ENCODE measurements around the gene SPG7. TPM values are rescaled to one million over a fixed set of nuclear protein-coding genes. Genes with fewer than 3 reads are reported as not detected.

Gene SPG7
- total RNA-seq, 8 experiments from 2014 or later, result 47.7 to 134 (median 71.6) TPM

- 49 to 100% (median 70%) methylated on average over 1 to 8 of the region's 17 CpGs; no CpG with 5 or more reads in 3 of the 10 experiments for WGBS, 10 experiments
- no peak for ATAC-seq (replicated peaks in 6 of 8)
- Histone ChIP-seq H3K27ac (no peak overlapping the region), H3K4me1 (replicated peaks in 1 of 2) (no peaks in the 10 kb centered on the region), H3K4me3 (no peak overlapping the region)
- in situ Hi-C loops (cut with MboI; ENCODE audit: low pct_unique_long_range_greater_than_20kb in 2 of 9, low sequenced_read_pairs in 9 of 9, unreplicated experiment in 9 of 9), result no loop called here
Measured at GRCh38 chr16:89545044-89545830, 37.0 kb downstream of the SPG7 start.

GRCh38 chr16:89545831-89546574 lies 37.8 kb downstream of the SPG7 start:
- 40 to 100% (median 80%) methylated on average over 1 to 24 of the region's 26 CpGs; no CpG with 5 or more reads in 1 of the 10 experiments for WGBS, 10 experiments
- in situ Hi-C loops (cut with MboI; ENCODE audit: low pct_unique_long_range_greater_than_20kb in 2 of 9, low sequenced_read_pairs in 9 of 9, unreplicated experiment in 9 of 9), result no loop called here

DNA sequence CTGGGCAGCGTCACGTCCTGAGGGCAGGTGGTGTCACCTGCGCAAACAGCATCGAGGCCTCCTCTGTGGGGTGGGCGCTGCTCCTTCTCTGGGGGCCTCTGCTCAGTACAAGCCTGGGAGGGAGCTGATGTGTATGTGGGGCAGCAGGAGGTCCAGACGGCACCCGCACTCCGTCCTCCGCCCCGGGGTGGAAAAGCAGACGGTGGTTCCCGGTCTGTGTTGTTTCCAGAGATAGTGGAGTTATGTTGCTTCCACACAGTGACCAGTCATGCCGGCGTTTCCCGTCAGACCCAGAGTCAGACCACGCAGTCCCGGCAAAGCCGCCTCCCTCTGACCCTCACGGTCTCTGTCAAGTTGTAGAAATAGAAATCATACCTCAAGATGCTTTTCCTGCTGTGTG lies 38.6 kb downstream of the SPG7 start:
- Histone ChIP-seq H3K27ac (no peak overlapping the region), H3K4me3 (no peak overlapping the region), H3K4me1 (replicated peaks in 1 of 2) (no peaks in the 10 kb centered on the region)
- ATAC-seq (replicated peaks in 6 of 8), result no peak
- in situ Hi-C loops (cut with MboI; ENCODE audit: low pct_unique_long_range_greater_than_20kb in 2 of 9, low sequenced_read_pairs in 9 of 9, unreplicated experiment in 9 of 9), result no loop called here
- 40 to 100% (median 93%) methylated on average over 1 to 7 of the region's 19 CpGs; no CpG with 5 or more reads in 7 of the 10 experiments for whole genome bisulfite sequencing, 10 experiments

More at GRCh38 chr16:89545831-89546574, 37.8 kb downstream of the SPG7 start:
- no peak for ATAC-seq (replicated peaks in 6 of 8)
- Histone ChIP-seq H3K27ac (no peak overlapping the region), H3K4me1 (replicated peaks in 1 of 2) (no peaks in the 10 kb centered on the region), H3K4me3 (no peak overlapping the region)

DNA sequence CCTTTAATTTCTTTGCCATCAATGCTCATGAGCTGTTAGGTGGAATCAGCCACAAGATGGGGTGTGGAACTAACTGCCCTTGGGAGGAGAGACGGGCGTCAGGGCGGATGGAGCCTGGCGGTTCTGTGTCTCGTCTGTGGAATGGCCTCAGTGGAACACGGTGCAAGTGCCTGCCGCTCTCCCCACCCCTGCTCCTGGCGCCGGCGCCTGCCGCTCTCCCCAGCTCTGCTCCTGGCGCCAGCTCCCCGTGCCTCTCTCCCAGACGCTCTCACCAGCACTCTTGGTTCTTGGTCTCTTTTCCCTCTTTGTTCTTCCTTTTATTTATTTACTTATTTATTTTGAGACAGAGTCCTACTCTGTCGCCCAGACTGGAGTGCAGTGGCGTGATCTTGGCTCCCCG lies 39.1 kb downstream of the SPG7 start:
- 95 to 100% (median 100%) methylated on average over 1 to 16 of the region's 17 CpGs; no CpG with 5 or more reads in 3 of the 10 experiments for WGBS, 10 experiments
- in situ Hi-C loops (cut with MboI; ENCODE audit: low pct_unique_long_range_greater_than_20kb in 2 of 9, low sequenced_read_pairs in 9 of 9, unreplicated experiment in 9 of 9), result no loop called here
- no peak for ATAC-seq (replicated peaks in 6 of 8)
- H3K4me3 ChIP-seq, result no peak overlapping the region
- no peak overlapping the region for H3K27ac ChIP-seq
- H3K4me1 ChIP-seq (replicated peaks in 1 of 2), result no peaks in the 10 kb centered on the region

GRCh38 chr16:89547860-89548259 lies 39.7 kb downstream of the SPG7 start:
- Histone ChIP-seq H3K4me3 (no peak overlapping the region), H3K4me1 (replicated peaks in 1 of 2) (no peaks in the 10 kb centered on the region), H3K27ac (no peak overlapping the region)
- 88 to 100% (median 99%) methylated on average over 2 to 17 of the region's 20 CpGs; no CpG with 5 or more reads in 3 of the 10 experiments for WGBS, 10 experiments
- no peak for ATAC-seq (replicated peaks in 6 of 8)
- in situ Hi-C loops (cut with MboI; ENCODE audit: low pct_unique_long_range_greater_than_20kb in 2 of 9, low sequenced_read_pairs in 9 of 9, unreplicated experiment in 9 of 9), result no loop called here

DNA sequence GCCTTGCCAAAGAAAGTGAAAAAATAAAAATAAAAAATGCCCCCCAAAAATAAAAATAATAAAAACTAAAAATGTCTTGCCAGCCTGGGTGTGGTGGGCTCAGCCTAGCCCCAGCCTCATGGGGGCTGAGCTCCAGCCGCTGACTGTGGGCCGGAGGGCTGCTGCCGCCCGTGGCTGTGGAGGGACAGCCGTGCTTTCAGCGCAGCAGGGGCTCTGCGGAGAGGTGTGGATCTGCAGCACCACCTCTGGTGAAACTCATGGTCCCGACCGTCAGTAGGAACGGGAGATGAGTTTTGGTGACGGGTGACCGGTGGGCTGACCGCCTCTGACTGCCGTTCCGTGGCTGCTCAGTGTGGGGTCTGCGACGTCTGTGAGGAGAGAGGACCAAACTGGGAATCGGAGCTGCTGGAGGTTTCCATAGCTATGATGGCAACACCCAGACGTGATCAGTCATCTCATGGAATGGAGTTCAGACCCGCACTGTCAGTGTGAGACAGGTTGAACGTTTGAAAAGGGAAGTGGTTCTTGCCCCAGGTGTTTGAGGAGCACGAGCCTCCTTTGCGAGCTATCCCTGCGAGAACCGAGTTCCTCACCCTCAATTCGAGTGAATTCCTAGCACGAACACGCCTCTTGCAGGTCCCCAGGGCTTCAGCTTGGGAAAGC lies 40.3 kb downstream of the SPG7 start:
- WGBS, 10 experiments, result 73 to 100% (median 92%) methylated on average over 2 to 18 of the region's 28 CpGs; no CpG with 5 or more reads in 3 of the 10 experiments
- Histone ChIP-seq H3K27ac (no peak overlapping the region), H3K4me3 (no peak overlapping the region), H3K4me1 (replicated peaks in 1 of 2) (no peaks in the 10 kb centered on the region)
- in situ Hi-C loops (cut with MboI; ENCODE audit: low pct_unique_long_range_greater_than_20kb in 2 of 9, low sequenced_read_pairs in 9 of 9, unreplicated experiment in 9 of 9), result no loop called here
- no peak for ATAC-seq (replicated peaks in 6 of 8)

- no peaks in the 10 kb centered on the region for H3K4me1 ChIP-seq (replicated peaks in 1 of 2)
- H3K27ac ChIP-seq, result no peak overlapping the region
- in situ Hi-C loops (cut with MboI; ENCODE audit: low pct_unique_long_range_greater_than_20kb in 2 of 9, low sequenced_read_pairs in 9 of 9, unreplicated experiment in 9 of 9), result no loop called here
- H3K4me3 ChIP-seq, result no peak overlapping the region
- WGBS, 10 experiments, result 93 to 100% (median 100%) methylated on average over 2 to 5 of the region's 10 CpGs; no CpG with 5 or more reads in 5 of the 10 experiments
- ATAC-seq (replicated peaks in 6 of 8), result no peak
Measured at GRCh38 chr16:89549007-89549700, 41.0 kb downstream of the SPG7 start.

- in situ Hi-C loops (cut with MboI; ENCODE audit: low pct_unique_long_range_greater_than_20kb in 2 of 9, low sequenced_read_pairs in 9 of 9, unreplicated experiment in 9 of 9), result no loop called here
- 67 to 100% (median 94%) methylated on average over 1 to 13 of the region's 22 CpGs; no CpG with 5 or more reads in 3 of the 10 experiments for WGBS, 10 experiments
- H3K4me1 ChIP-seq (replicated peaks in 1 of 2), result no peaks in the 10 kb centered on the region
Measured at GRCh38 chr16:89550421-89551007, 42.3 kb downstream of the SPG7 start.

GRCh38 chr16:89552329-89552728 lies 44.1 kb downstream of the SPG7 start:
- H3K27ac ChIP-seq, result no peak overlapping the region
- 90 to 95% methylated on average over 4 to 6 of the region's 22 CpGs; no CpG with 5 or more reads in 8 of the 10 experiments for WGBS, 10 experiments
- in situ Hi-C loops (cut with MboI; ENCODE audit: low pct_unique_long_range_greater_than_20kb in 2 of 9, low sequenced_read_pairs in 9 of 9, unreplicated experiment in 9 of 9), result no loop called here
- no peaks in the 10 kb centered on the region for H3K4me1 ChIP-seq (replicated peaks in 1 of 2)
- ATAC-seq (replicated peaks in 6 of 8), result no peak
- no peak overlapping the region for H3K4me3 ChIP-seq

More at GRCh38 chr16:89550421-89551007, 42.3 kb downstream of the SPG7 start:
- H3K27ac ChIP-seq, result no peak overlapping the region
- ATAC-seq (replicated peaks in 6 of 8), result peak in 4 of 8 experiments; percentile 11 to 47 (median 22)
- no peak overlapping the region for H3K4me3 ChIP-seq

- H3K4me1 ChIP-seq (replicated peaks in 1 of 2), result no peaks in the 10 kb centered on the region
- no peak for ATAC-seq (replicated peaks in 6 of 8)
- no peak overlapping the region for H3K4me3 ChIP-seq
- no peak overlapping the region for H3K27ac ChIP-seq
- WGBS, 10 experiments, result 94 to 100% (median 100%) methylated on average over 1 to 4 of the region's 13 CpGs; no CpG with 5 or more reads in 4 of the 10 experiments
- in situ Hi-C loops (cut with MboI; ENCODE audit: low pct_unique_long_range_greater_than_20kb in 2 of 9, low sequenced_read_pairs in 9 of 9, unreplicated experiment in 9 of 9), result no loop called here
Measured at GRCh38 chr16:89552913-89553312, 44.7 kb downstream of the SPG7 start.

GRCh38 chr16:89553733-89554132 lies 45.5 kb downstream of the SPG7 start:
- Histone ChIP-seq H3K27ac (no peak overlapping the region), H3K4me1 (replicated peaks in 1 of 2) (no peaks in the 10 kb centered on the region), H3K4me3 (no peak overlapping the region)
- ATAC-seq (replicated peaks in 6 of 8), result no peak
- 93 to 94% methylated on average over 3 to 7 of the region's 18 CpGs; no CpG with 5 or more reads in 8 of the 10 experiments for WGBS, 10 experiments
- in situ Hi-C loops (cut with MboI; ENCODE audit: low pct_unique_long_range_greater_than_20kb in 2 of 9, low sequenced_read_pairs in 9 of 9, unreplicated experiment in 9 of 9), result no loop called here

DNA sequence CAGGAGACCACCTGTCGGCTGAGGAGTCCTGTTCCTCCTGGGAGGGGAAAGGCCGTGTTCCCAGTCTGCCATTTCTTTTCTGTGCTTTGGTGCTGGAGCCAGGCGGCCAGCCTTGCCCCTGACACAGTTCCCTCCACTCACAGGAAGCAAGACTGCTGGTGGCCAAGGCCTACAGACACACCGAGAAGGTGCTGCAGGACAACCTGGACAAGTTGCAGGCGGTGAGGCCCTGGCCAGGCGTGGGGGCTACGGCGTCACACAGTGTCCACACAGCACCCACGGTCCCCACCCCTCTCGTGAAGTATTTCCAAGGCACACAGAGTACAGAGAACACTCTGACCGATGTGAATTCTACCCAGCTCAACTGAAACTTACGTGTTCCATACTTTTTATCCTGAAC lies 46.1 kb downstream of the SPG7 start:
- Histone ChIP-seq H3K4me3 (no peak overlapping the region), H3K27ac (no peak overlapping the region), H3K4me1 (replicated peaks in 1 of 2) (peaks cover 0 to under 1% of the 10 kb centered on the region in 2 donors)
- WGBS, 10 experiments, result 82 to 100% (median 100%) methylated on average over 1 to 2 of the region's 12 CpGs; no CpG with 5 or more reads in 2 of the 10 experiments
- in situ Hi-C loops (cut with MboI; ENCODE audit: low pct_unique_long_range_greater_than_20kb in 2 of 9, low sequenced_read_pairs in 9 of 9, unreplicated experiment in 9 of 9), result no loop called here
- ATAC-seq (replicated peaks in 6 of 8), result no peak
